DOHH2 (cell line): ENCODE data around the gene CELA2B.
"Not testable (repeated sequence)": the region's sequence is repeated elsewhere in the genome, so short reads cannot be mapped to it uniquely, and the experiment has no call there.

Source experiments
- H3F3A ChIP-seq: fragments of 200-600 bp; sonication (generic), shearing (Covaris generic); 2 replicates; pipeline ENCODE4 v1.6.0; 2016; ENCODE audit warnings: antibody characterized with exemption, mild to moderate bottlenecking; ENCODE audit not compliant: control insufficient read depth, insufficient read depth
- H3K27ac ChIP-seq: fragments of 200-600 bp; sonication (generic); 2 replicates; pipeline ENCODE4 v1.5.1; 2014; ENCODE audit warnings: low read depth, mild to moderate bottlenecking, low read length, moderate library complexity
- H3K27me3 ChIP-seq: fragments of 200-600 bp; sonication (generic); 2 replicates; pipeline ENCODE4 v1.6.1; 2014; ENCODE audit warnings: mild to moderate bottlenecking, low read length, mixed read lengths; ENCODE audit not compliant: control insufficient read depth
- H3K36me3 ChIP-seq: fragments of 200-600 bp; sonication (generic); 2 replicates; pipeline ENCODE4 v1.6.1; 2014; ENCODE audit warnings: mild to moderate bottlenecking, low read length, moderate library complexity, mixed read lengths; ENCODE audit not compliant: control insufficient read depth
- H3K4me1 ChIP-seq: fragments of 200-600 bp; sonication (generic); 2 replicates; pipeline ENCODE4 v1.6.1; 2014; ENCODE audit warnings: mild to moderate bottlenecking, low read length, mixed read lengths; ENCODE audit not compliant: control insufficient read depth
- H3K4me2 ChIP-seq: fragments of 200-600 bp; sonication (generic); 2 replicates; pipeline ENCODE4 v1.6.0; 2014; ENCODE audit warnings: mild to moderate bottlenecking, low read length, moderate library complexity
- H3K4me3 ChIP-seq: fragments of 200-600 bp; sonication (generic); 2 replicates; pipeline ENCODE4 v1.5.1; 2014; ENCODE audit warnings: mild to moderate bottlenecking, low read length, mixed read lengths
- H3K79me2 ChIP-seq: fragments of 200-600 bp; sonication (generic); 2 replicates; pipeline ENCODE4 v1.6.1; 2014; ENCODE audit warnings: mild to moderate bottlenecking, low read length, mixed read lengths; ENCODE audit not compliant: control insufficient read depth
- H3K9me2 ChIP-seq: fragments of 200-600 bp; sonication (generic); replicated peaks from 2 replicates; pipeline ENCODE4 v1.6.1; 2014; ENCODE audit warnings: mild to moderate bottlenecking, low read length, mixed read lengths; ENCODE audit not compliant: control insufficient read depth
- H3K9me3 ChIP-seq: fragments of 200-600 bp; sonication (generic); 2 replicates; pipeline ENCODE4 v1.6.1; 2014; ENCODE audit warnings: antibody characterized with exemption, low read length, mixed read lengths; ENCODE audit not compliant: control insufficient read depth, insufficient read depth
- H4K20me1 ChIP-seq: fragments of 200-600 bp; sonication (generic); 2 replicates; pipeline ENCODE4 v1.6.0; 2014; ENCODE audit warnings: low read depth, mild to moderate bottlenecking, antibody characterized with exemption, low read length, moderate library complexity; ENCODE audit not compliant: control insufficient read depth, insufficient read depth
- EZH2phosphoT487 ChIP-seq: fragments of 200-600 bp; sonication (generic); IDR thresholded peaks from 2 replicates; pipeline ENCODE4 v1.6.1; 2017; ENCODE audit warnings: borderline replicate concordance, mild to moderate bottlenecking, antibody characterized with exemption, low read length, moderate library complexity, mixed read lengths
- TF ChIP-seq, protein P1 (sequence below): fragments of 200-600 bp; sonication (generic); IDR thresholded peaks from one replicate; pipeline ENCODE4 v1.5.1; 2014; ENCODE audit warnings: antibody characterized with exemption, mild to moderate bottlenecking, low read depth, low read length; ENCODE audit not compliant: poor library complexity, severe bottlenecking

CELA2B gene

DNA sequence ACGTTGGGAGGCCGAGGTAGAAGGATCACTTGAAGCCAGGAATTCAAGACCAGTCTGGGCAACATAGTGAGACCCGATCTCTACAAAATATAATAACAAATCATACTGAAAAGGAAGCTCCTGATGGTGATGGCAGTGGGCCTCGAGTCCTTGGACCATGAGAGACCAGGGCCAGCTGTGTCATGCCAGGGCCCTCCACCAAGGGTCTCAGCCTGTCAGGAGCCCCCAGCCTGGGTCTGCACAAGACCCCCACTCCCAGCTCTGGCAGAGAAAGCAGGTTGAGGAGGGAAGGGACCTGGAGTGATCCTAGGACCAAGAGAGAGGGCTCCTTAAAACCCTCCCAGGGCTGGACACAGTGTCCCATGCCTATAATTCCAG is 44.3 kb upstream of the CELA2B start:
- no peaks in the 10 kb centered on the region for H3K9me2 ChIP-seq
- H3K27me3 ChIP-seq: no peaks in the 10 kb centered on the region
- no peak overlapping the region for H3K4me3 ChIP-seq
- TF ChIP-seq EZH2phosphoT487: no peak
- TF ChIP-seq, protein P1, sequence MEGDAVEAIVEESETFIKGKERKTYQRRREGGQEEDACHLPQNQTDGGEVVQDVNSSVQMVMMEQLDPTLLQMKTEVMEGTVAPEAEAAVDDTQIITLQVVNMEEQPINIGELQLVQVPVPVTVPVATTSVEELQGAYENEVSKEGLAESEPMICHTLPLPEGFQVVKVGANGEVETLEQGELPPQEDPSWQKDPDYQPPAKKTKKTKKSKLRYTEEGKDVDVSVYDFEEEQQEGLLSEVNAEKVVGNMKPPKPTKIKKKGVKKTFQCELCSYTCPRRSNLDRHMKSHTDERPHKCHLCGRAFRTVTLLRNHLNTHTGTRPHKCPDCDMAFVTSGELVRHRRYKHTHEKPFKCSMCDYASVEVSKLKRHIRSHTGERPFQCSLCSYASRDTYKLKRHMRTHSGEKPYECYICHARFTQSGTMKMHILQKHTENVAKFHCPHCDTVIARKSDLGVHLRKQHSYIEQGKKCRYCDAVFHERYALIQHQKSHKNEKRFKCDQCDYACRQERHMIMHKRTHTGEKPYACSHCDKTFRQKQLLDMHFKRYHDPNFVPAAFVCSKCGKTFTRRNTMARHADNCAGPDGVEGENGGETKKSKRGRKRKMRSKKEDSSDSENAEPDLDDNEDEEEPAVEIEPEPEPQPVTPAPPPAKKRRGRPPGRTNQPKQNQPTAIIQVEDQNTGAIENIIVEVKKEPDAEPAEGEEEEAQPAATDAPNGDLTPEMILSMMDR: no peak
- H3K36me3 ChIP-seq: peaks cover 6% of the 10 kb centered on the region
- H3K79me2 ChIP-seq: no peaks in the 10 kb centered on the region
- no peak overlapping the region for H3K4me2 ChIP-seq
- no peaks in the 10 kb centered on the region for H3F3A ChIP-seq
- H3K4me1 ChIP-seq: no peaks in the 10 kb centered on the region
- H3K9me3 ChIP-seq: no peaks in the 10 kb centered on the region
- no peak overlapping the region for H3K27ac ChIP-seq
- no peaks in the 10 kb centered on the region for H4K20me1 ChIP-seq

GRCh38 chr1:15432324-15432723 is 43.6 kb upstream of the CELA2B start:
- Histone ChIP-seq H3K27ac (no peak overlapping the region), H3K4me3 (no peak overlapping the region), H3K4me1 (no peaks in the 10 kb centered on the region), H3K9me3 (no peaks in the 10 kb centered on the region), H3K79me2 (no peaks in the 10 kb centered on the region), H3F3A (no peaks in the 10 kb centered on the region), H3K36me3 (peaks cover 4% of the 10 kb centered on the region), H4K20me1 (no peaks in the 10 kb centered on the region), H3K27me3 (no peaks in the 10 kb centered on the region), H3K4me2 (no peak overlapping the region), H3K9me2 (no peaks in the 10 kb centered on the region)
- TF ChIP-seq, protein P1: no peak
- no peak for TF ChIP-seq EZH2phosphoT487

GRCh38 chr1:15433471-15433870 is 42.4 kb upstream of the CELA2B start:
- no peaks in the 10 kb centered on the region for H3K4me1 ChIP-seq
- no peaks in the 10 kb centered on the region for H3K9me2 ChIP-seq
- H3K79me2 ChIP-seq: no peaks in the 10 kb centered on the region
- H3K4me2 ChIP-seq: no peak overlapping the region
- H3K36me3 ChIP-seq: peaks cover 4% of the 10 kb centered on the region
- no peak overlapping the region for H3K27ac ChIP-seq
- no peak overlapping the region for H3K4me3 ChIP-seq
- no peaks in the 10 kb centered on the region for H3F3A ChIP-seq
- H3K9me3 ChIP-seq: no peaks in the 10 kb centered on the region
- no peaks in the 10 kb centered on the region for H4K20me1 ChIP-seq
- no peaks in the 10 kb centered on the region for H3K27me3 ChIP-seq
- TF ChIP-seq, protein P1: no peak
- no peak for TF ChIP-seq EZH2phosphoT487

GRCh38 chr1:15434739-15435138 is 41.2 kb upstream of the CELA2B start:
- not testable (repeated sequence) for H3K9me3 ChIP-seq, H3K4me3 ChIP-seq, H3K9me2 ChIP-seq, H3K79me2 ChIP-seq, H3K4me1 ChIP-seq, H3K4me2 ChIP-seq, H4K20me1 ChIP-seq, H3F3A ChIP-seq, H3K27me3 ChIP-seq, H3K27ac ChIP-seq, H3K36me3 ChIP-seq
